ENCODE data around the gene RAB18.

- TF ChIP-seq ARNT (IDR thresholded peaks at IDR 0.05), result no peak
- TF ChIP-seq FOXM1 (IDR thresholded peaks at IDR 0.05; ENCODE audit: borderline replicate concordance), result no peak
- TF ChIP-seq SUZ12 (IDR thresholded peaks at IDR 0.05), result no peak
- TF ChIP-seq TARDBP (IDR thresholded peaks at IDR 0.05), result no peak
- no peak for TF ChIP-seq ELF4 (IDR thresholded peaks at IDR 0.05)
These were observed 33.7 kb downstream of the RAB18 start for GRCh38 chr10:27537787-27538186.

All from HEK293T (cell line).